Activated CD4-positive, alpha-beta T cell treated with anti-CD3 and anti-CD28 coated beads, Interleukin-2, Interleukin-6, amounts not matched to agents 100 ng/mL and 50 ng/mL, durations not matched to agents 16 hours and 8 hours (primary cell): Measurements from ENCODE around the gene RILP.

Source experiments
- DNase-seq: peaks from one replicate; pipeline ENCODE4 v3.0.0-alpha.2; 2020

The RILP gene

DNA sequence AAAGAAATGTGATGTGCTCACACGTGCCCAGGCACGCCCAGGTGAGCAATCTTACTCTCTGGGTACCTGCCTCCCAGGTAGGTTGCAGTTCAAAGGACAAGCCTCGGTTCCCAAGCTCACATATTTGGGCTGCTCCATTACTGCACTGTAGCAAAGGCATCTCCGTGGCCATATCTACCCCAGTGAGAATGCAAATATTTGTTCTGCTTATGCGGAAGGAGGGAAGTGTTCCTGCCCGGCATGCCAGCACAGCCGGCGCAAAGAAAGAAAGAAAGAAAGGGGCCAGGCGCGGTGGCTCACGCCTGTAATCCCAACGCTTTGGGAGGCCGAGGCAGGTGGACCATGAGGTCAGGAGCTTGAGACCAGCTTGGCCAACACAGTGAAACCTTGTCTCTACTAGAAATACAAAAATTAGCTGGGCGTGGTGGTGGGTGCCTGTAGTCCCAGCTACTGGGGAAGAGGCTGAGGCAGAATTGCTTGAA is 51.8 kb downstream of the RILP start:
- no peak for DNase-seq
